Activated CD4-positive, alpha-beta T cell treated with anti-CD3 and anti-CD28 coated beads for 4 hours (primary cell): ENCODE data around the gene CCNY.

Source experiments
- DNase-seq, 2 donors: peaks; one replicate each; pipeline ENCODE4 v3.0.0-alpha.2; 2020

The CCNY gene

DNA sequence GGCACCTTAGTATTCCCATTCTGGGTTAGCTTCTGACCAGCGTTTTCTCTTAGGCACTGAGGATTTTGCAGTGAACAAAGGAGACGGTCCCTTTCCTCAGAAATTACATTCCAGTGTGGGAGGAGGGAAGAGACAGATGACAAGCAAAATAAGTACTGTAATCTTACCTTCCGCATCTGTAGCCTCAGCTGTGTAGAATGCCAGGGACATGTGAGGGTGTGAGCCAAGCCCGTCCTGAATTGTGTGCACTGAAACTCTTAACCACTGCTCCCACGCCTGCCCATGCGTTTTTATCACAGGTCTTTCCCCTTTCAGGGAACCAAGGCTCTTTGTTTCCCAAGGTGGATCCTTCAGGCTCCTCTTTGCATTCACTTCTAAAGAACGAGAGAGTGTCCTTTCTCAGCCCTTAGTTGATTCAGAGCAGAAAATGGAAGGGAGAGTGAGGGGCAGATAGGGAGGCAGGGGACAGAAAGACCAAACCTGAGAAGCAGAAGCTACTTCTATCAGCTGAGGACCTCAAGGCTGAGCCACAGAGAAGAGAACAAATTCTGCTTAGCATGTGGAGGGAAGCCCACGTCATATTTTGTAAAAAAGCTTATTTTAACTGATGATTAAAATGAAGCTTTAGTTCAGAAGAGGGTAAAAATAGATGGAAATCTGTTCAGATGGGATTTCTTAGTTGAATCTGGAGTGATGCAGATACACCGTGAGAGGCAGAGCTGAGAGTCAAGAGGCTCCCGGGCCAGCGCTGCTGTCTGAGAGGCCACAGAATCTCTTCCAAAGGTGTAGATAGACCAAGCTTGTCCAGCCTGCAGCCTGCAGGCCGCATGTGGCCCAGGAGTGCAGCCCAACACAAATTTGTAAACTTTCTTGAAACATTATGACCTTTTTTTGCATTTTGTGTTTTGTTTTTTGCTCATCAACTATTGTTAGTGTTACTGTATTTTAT, 122.5 kb downstream of the CCNY start:
- no peak for DNase-seq

DNA sequence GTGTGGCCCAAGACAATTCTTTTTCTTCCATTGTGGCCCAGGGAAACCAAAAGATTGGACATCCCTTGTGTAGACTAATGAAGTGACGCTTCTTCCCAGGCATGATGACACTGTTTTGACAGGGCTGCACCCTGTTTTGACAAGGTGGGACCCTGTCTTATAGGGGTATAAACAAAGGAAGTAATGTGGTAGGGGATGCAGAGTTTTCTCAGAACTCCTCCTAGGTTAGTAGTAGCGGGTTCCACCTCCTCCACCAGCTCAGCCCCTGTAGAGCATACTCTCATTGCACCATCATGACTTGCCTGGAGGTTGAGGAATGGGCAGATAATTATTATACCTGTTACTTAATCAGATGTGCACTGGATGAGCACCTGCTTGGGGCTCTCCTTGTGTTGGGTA, 123.1 kb downstream of the CCNY start:
- no peak for DNase-seq

DNA sequence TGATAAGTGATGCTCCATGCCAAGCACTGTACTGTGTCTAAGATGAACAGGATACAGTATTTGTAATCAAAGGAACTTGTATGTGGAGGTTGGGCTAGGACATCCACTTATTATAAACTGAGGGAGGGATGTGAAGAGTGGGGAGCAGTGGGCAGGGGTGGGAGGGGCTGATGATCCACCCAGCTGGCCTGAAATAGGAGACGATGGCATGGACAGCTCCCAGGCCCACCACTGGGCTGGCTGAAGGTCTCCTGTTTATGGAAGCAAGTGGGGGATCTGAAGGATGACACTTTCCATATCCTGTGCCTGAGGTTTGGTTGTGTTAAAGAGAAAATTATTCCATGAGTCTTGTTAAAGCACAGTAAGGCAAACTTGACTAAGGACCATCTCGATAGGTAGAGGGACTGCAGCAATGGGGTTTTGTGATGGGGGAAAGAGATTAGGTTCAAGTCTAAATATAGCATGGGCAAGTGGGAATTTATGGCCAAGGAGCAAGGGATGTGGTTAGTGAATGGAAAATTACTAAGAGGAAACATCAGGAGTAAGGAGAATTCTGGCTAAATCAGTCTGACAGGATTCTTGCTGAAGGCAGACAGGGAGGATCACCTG, 124.6 kb downstream of the CCNY start:
- DNase-seq: no peak

DNA sequence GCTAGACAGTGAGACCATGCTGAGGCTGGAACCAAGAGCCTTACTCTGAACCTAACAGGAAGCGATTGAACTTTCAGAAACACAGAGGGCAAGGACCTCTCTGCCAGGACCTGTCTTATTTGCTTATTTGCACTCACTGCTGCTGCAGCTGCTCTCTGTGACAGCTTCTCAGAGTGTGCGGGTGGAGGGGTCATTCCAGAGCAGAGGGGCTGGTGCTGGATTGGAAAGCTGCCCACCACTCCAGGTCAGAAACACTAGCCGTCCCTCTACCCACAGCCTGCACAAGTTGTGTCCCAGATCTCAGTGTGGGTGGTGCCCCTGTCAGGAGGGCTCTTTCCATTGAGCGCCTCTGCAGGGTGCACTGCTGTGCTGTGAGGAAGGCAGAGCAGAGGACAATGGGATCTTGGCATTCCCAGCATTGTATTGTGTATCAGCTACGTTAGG, 126.2 kb downstream of the CCNY start:
- no peak for DNase-seq

GRCh38 chr10:35463105-35463867, 127.0 kb downstream of the CCNY start:
- no peak for DNase-seq

- no peak for DNase-seq
These were observed 127.6 kb downstream of the CCNY start for GRCh38 chr10:35463878-35464277.

DNA sequence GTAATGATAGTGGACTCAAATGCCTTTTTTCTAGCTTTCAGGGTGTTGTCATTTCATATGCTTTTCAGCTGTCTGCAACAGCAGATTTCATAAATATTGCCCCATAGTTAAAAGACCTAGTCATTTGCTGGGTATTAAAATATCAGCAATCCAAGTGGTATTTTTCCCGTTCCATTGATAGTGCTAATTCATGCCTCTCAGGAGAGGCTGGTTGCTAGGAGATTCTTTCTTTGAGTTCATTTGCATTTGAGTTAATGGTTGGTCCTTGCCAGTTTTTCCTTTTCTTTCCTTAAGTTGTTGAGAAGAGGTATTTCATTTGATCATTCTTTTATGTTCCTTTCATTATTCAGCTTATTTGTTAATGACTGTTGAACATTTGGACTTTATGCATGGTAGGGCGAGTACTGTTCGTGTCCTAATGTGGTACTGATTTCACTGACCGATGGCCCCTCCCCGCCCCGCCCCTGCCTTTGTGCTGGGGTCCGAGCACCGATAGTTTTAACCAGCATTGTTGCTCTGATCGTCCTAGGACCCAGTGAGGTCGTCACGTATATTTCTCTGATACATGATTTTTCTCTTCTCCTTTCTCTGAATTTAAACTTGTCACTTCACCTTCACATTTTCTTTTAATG, 128.6 kb downstream of the CCNY start:
- no peak for DNase-seq

DNA sequence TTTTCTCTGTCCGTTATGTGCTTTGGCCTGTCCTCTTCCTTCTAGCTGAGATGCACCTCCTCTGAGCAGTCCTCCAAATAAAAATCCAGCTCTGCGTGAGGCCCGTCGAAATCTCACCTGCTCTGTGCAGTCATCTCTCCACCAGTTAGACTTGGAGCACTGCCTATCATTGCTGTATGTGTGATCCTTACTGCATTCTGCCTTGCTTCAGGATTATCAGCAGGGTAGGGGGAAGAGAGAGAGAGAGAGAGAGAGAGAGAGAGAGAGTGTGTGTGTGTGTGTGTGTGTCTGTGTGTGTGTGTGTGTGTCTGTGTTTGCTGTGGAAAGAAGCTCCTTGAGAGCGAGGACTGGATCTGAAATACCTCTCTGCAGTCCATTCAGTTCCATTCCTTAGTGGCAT, 129.4 kb downstream of the CCNY start:
- no peak for DNase-seq

DNA sequence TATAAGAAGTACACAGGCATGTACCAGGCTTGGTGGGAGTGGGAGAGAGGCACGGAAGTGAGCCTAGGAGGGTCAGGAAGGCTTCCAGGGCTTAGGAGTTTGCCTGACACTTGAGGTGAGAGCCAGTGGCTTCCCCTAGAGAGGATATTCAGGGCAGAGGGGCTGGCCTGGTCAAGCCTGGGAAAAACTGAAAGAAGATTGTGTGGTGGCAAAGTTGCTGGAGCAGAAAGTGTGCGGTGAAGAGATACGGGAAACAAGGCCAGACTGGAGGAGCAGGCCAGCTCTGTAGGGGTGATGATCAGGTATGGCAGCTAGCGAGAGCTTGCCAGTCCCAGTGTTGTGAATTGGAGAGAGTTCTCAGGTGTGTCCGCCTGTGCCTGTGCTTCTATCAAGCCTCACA, 129.9 kb downstream of the CCNY start:
- no peak for DNase-seq

- DNase-seq: no peak
These were observed 130.4 kb downstream of the CCNY start for GRCh38 chr10:35466661-35467060.

- no peak for DNase-seq
These were observed 130.9 kb downstream of the CCNY start for GRCh38 chr10:35467186-35467585.

DNA sequence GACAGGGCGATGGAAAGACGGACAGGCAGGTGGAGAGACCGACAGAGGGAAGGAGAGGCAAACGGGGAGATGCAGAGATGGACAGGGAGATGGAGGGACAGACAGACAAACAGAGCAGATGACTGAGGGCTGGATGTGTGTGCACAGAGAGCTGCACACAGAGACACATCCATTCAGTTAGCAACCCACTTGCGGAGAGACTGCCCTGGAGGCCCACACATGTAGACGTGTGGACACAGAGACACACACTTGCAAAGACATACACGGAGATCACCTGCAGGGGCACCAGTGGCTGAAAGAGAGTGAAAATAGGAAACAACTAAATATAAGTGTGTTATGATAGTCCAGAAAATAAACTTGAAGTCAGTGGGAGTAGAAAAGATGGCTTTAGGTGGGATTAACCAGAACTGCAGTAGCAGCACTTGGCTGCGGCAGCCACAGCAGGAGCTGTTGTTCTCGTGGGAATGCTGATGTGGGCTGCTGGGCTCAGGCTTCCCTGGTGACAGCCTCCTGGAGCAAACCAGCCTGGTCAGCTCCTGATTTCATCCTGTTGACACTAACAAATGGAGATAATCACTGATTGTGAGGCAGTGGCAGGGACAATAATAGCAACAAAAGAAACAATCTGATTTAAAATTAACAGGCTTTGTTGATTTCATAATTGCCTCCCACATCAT, 134.1 kb downstream of the CCNY start:
- no peak for DNase-seq

- no peak for DNase-seq
These were observed 134.6 kb downstream of the CCNY start for GRCh38 chr10:35470925-35471315.

DNA sequence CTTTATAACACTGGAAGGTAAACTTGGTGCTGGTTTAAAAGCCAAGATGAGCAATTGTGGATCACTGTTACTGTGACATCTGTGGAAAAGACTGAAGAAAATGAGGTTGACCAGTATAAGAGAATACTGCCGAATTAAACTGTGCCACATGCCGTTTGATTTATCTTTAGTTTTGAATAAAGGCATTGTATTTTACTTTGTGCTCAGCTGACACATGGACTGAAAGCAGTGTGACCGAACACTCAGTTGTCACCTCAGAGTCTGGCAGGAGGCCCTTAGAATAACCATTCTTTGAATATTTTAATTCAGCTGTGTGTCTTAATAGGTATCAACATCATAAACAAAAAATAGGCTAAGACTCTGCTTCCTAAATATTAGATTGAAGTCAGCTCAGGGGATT, 135.1 kb downstream of the CCNY start:
- DNase-seq: no peak

DNA sequence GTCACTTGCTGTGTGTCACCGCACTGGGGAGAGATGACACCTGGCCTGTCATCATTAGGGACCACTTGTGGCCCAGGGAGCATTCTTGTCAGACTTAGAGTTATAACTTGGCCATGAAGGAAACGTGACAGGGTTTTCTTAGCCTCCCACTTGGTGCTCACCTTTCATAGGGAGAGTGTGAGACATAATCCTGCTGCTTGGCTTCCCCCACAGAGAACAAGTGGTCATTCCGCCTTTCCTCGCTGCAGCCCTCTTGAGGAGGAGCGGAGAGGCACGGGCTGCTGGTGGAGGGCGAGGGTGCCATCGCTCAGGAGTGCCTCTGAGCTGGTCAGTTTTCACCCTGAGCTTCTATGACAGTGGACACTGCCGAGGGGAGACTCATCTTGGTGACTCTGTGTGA, 143.8 kb downstream of the CCNY start:
- DNase-seq: no peak

GRCh38 chr10:35481413-35481812, 145.1 kb downstream of the CCNY start:
- DNase-seq: no peak

- no peak for DNase-seq
These were observed 150.1 kb downstream of the CCNY start for GRCh38 chr10:35486297-35486990.

DNA sequence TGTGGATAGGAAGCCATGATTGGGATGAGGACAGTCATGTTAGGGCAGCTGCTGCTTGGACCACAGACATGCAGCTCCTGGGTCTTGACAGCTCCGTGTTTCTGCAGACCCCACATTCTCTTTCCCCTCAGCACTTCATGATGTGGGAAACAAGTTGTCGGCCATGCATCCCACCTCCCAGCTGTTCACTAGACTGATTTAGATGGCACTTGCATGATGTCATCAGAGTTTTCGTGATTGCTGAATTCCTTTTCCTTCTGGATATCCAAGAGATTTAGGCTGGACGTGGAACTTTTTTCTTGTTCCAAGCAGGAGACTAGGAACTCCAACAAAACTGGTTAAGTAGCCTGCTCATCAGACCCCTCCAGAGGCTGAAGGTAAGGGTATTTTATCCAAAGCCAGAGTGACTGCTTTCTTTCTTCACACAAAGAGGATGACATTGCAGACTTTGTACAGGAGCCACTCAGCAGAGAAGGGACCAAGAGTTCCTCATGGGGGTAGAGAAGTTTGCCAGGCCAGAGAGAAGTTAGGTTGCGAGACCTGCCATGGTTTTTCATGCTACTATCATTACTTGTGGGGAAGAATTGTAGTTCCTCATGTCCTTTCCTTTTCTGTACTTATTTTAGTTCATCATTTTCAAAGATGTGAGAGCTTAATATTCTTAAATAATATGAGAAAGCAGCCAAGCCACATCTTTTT, 151.2 kb downstream of the CCNY start:
- no peak for DNase-seq

DNA sequence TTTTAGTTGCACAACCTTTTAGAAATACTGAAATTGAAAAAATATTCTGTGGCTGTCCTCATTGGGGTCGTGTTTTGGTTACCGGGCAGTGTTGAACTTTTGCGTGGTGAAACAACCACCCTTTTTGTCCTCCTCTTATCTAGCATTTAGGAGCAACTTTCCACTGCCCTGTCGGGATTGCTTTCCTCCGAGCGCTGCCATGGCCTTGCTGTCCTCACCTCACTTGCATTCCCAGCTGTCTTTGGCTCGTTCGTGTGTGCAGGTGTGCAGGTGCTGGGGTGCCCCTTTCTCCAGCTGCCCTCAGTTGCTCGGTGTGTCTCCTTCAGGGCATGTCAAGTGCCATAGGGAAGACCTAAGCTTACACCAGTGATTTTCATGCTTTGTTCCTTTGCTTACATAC, 151.9 kb downstream of the CCNY start:
- DNase-seq: no peak

DNA sequence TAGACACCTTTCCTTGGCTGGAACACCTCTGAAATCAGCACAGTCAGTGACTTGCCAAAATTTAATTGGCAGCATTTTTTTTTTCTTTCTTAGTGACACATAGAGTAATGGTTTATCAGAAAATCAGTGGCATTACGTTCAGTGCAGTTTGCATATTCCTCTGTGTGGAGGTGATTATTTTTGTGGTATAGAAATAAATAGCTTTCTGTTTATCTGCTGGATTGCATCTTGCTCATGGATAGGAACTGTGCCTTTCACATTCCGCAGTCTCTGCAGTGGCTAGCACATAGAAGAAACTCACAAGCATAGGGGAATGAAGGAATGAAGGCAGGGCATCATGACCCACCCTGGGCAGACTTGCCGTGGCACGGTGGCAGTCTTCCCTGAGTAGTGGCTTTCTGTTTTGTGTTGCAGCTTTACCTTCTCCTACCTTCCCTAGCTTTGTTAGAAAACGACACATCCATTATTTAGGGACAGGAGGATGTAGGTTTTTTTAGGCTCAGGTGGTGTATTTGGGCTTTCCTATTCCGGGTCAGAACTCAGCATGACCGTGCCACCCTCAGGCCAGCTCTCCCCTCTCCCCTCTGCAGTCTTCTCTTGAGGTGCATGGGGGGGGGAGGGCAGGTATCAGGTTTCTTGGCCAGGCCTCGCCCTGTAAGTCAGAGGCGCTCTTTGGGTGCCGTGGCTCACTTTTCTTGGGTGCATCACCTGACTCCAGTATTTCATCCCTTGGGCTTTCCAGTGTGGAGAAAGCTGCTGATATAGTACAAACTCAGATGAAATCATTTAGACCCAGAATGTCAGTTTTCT, 156.3 kb downstream of the CCNY start:
- DNase-seq: no peak
